Measurements from ENCODE around the gene SDF2L1.

The SDF2L1 gene

GRCh38 chr22:21628386-21629254 lies 13.5 kb upstream of the SDF2L1 start:
- no peak for FAIRE-seq
- DNase-seq (ENCODE audit: insufficient read length, low spot score): no peak
- no peak for TF ChIP-seq POLR2A (IDR thresholded peaks at IDR 0.05; ENCODE audit: low read depth, low read length)
- TF ChIP-seq PAX5 (IDR thresholded peaks at IDR 0.05; ENCODE audit: insufficient read depth, low read length, severe bottlenecking): no peak
- TF ChIP-seq TAF1 (IDR thresholded peaks at IDR 0.05; ENCODE audit: low read depth, low read length): no peak
- no peak for TF ChIP-seq POU2F2 (IDR thresholded peaks at IDR 0.05; ENCODE audit: low read depth, low read length)
- TF ChIP-seq SPI1 (IDR thresholded peaks at IDR 0.05; ENCODE audit: low read depth, low read length): no peak
- TF ChIP-seq POLR2AphosphoS5 (IDR thresholded peaks at IDR 0.05; ENCODE audit: low read depth, low read length): no peak; the same call in 1 of the 2 replicates

GRCh38 chr22:21629255-21630149 lies 12.6 kb upstream of the SDF2L1 start, which contains the start of gene YDJC:
YDJC (minus strand) TSS chr22:21630022; CDS start chr22:21630014, 8 bp downstream.
- TF ChIP-seq TAF1 (IDR thresholded peaks at IDR 0.05; ENCODE audit: low read depth, low read length) (peak; percentile 74), POLR2AphosphoS5 (IDR thresholded peaks at IDR 0.05; ENCODE audit: low read depth, low read length) (peak; percentile 71), SPI1 (IDR thresholded peaks at IDR 0.05; ENCODE audit: low read depth, low read length) (peak; percentile 79), PAX5 (IDR thresholded peaks at IDR 0.05; ENCODE audit: insufficient read depth, low read length, severe bottlenecking) (no peak), POU2F2 (IDR thresholded peaks at IDR 0.05; ENCODE audit: low read depth, low read length) (0 out of 2 replicates have a peak, but pooled peaks have one; percentile 60), POLR2A (IDR thresholded peaks at IDR 0.05; ENCODE audit: low read depth, low read length) (peak; percentile 76)
- DNase-seq (ENCODE audit: insufficient read length, low spot score): peak; percentile 92
- peak; percentile 98 for FAIRE-seq

GRCh38 chr22:21631025-21631424 lies 11.1 kb upstream of the SDF2L1 start:
- FAIRE-seq (no peak), DNase-seq (ENCODE audit: insufficient read length, low spot score) (no peak)
- TF ChIP-seq TAF1 (IDR thresholded peaks at IDR 0.05; ENCODE audit: low read depth, low read length) (no peak), PAX5 (IDR thresholded peaks at IDR 0.05; ENCODE audit: insufficient read depth, low read length, severe bottlenecking) (no peak), POU2F2 (IDR thresholded peaks at IDR 0.05; ENCODE audit: low read depth, low read length) (no peak), POLR2A (IDR thresholded peaks at IDR 0.05; ENCODE audit: low read depth, low read length) (no peak), SPI1 (IDR thresholded peaks at IDR 0.05; ENCODE audit: low read depth, low read length) (no peak), POLR2AphosphoS5 (IDR thresholded peaks at IDR 0.05; ENCODE audit: low read depth, low read length) (no peak)

- TF ChIP-seq TAF1 (IDR thresholded peaks at IDR 0.05; ENCODE audit: low read depth, low read length) (no peak), POLR2AphosphoS5 (IDR thresholded peaks at IDR 0.05; ENCODE audit: low read depth, low read length) (no peak), POU2F2 (IDR thresholded peaks at IDR 0.05; ENCODE audit: low read depth, low read length) (peak; percentile 12; the same call in 1 of the 2 replicates), POLR2A (IDR thresholded peaks at IDR 0.05; ENCODE audit: low read depth, low read length) (no peak), SPI1 (IDR thresholded peaks at IDR 0.05; ENCODE audit: low read depth, low read length) (no peak), PAX5 (IDR thresholded peaks at IDR 0.05; ENCODE audit: insufficient read depth, low read length, severe bottlenecking) (no peak)
- peak; percentile 44 for DNase-seq (ENCODE audit: insufficient read length, low spot score)
- no peak for FAIRE-seq
Observed at GRCh38 chr22:21632237-21632895, 9.7 kb upstream of the SDF2L1 start, which contains the start of gene CCDC116. CCDC116 (plus strand) TSS chr22:21632760; CDS start chr22:21633182, 422 bp downstream.

- TF ChIP-seq SPI1 (IDR thresholded peaks at IDR 0.05; ENCODE audit: low read depth, low read length) (no peak), POLR2AphosphoS5 (IDR thresholded peaks at IDR 0.05; ENCODE audit: low read depth, low read length) (no peak), POU2F2 (IDR thresholded peaks at IDR 0.05; ENCODE audit: low read depth, low read length) (no peak)
- DNase-seq (ENCODE audit: insufficient read length, low spot score) (no peak), FAIRE-seq (no peak)
Observed at GRCh38 chr22:21632931-21633330, 9.2 kb upstream of the SDF2L1 start.

GRCh38 chr22:21633481-21633880 lies 8.6 kb upstream of the SDF2L1 start:
- TF ChIP-seq POLR2AphosphoS5 (IDR thresholded peaks at IDR 0.05; ENCODE audit: low read depth, low read length): no peak
- no peak for TF ChIP-seq POU2F2 (IDR thresholded peaks at IDR 0.05; ENCODE audit: low read depth, low read length)
- DNase-seq (ENCODE audit: insufficient read length, low spot score) (no peak), FAIRE-seq (no peak)

- no peak for DNase-seq (ENCODE audit: insufficient read length, low spot score)
- FAIRE-seq: no peak
Observed at GRCh38 chr22:21634081-21634480, 8.0 kb upstream of the SDF2L1 start.

GRCh38 chr22:21634844-21635243 lies 7.3 kb upstream of the SDF2L1 start:
- TF ChIP-seq POLR2A (IDR thresholded peaks at IDR 0.05; ENCODE audit: low read depth, low read length) (no peak), POU2F2 (IDR thresholded peaks at IDR 0.05; ENCODE audit: low read depth, low read length) (no peak), TAF1 (IDR thresholded peaks at IDR 0.05; ENCODE audit: low read depth, low read length) (no peak), PAX5 (IDR thresholded peaks at IDR 0.05; ENCODE audit: insufficient read depth, low read length, severe bottlenecking) (no peak), SPI1 (IDR thresholded peaks at IDR 0.05; ENCODE audit: low read depth, low read length) (no peak), POLR2AphosphoS5 (IDR thresholded peaks at IDR 0.05; ENCODE audit: low read depth, low read length) (no peak)
- FAIRE-seq (no peak), DNase-seq (ENCODE audit: insufficient read length, low spot score) (no peak)

More at GRCh38 chr22:21634081-21634480, 8.0 kb upstream of the SDF2L1 start:
- no peak for TF ChIP-seq TAF1 (IDR thresholded peaks at IDR 0.05; ENCODE audit: low read depth, low read length)
- no peak for TF ChIP-seq PAX5 (IDR thresholded peaks at IDR 0.05; ENCODE audit: insufficient read depth, low read length, severe bottlenecking)
- no peak for TF ChIP-seq POLR2A (IDR thresholded peaks at IDR 0.05; ENCODE audit: low read depth, low read length)
- TF ChIP-seq POU2F2 (IDR thresholded peaks at IDR 0.05; ENCODE audit: low read depth, low read length): no peak
- no peak for TF ChIP-seq POLR2AphosphoS5 (IDR thresholded peaks at IDR 0.05; ENCODE audit: low read depth, low read length)
- no peak for TF ChIP-seq SPI1 (IDR thresholded peaks at IDR 0.05; ENCODE audit: low read depth, low read length)

Data from GM12891 (cell line).